Stimulated activated CD8-positive, alpha-beta memory T cell treated with anti-CD3 and anti-CD28 coated beads, Interleukin-4, amount 100 ng/mL, for 4 hours (primary cell): ENCODE measurements around the gene CDC20B.
"Not testable (repeated sequence)": the region's sequence is repeated elsewhere in the genome, so short reads cannot be mapped to it uniquely, and the experiment has no call there.

Source experiments
- DNase-seq, 2 donors: peaks; one replicate each; pipeline ENCODE4 v3.0.0-alpha.2; 2020; ENCODE audit warnings: low read depth in 2 of 2, low spot score in 1 of 2

CDC20B gene

DNA sequence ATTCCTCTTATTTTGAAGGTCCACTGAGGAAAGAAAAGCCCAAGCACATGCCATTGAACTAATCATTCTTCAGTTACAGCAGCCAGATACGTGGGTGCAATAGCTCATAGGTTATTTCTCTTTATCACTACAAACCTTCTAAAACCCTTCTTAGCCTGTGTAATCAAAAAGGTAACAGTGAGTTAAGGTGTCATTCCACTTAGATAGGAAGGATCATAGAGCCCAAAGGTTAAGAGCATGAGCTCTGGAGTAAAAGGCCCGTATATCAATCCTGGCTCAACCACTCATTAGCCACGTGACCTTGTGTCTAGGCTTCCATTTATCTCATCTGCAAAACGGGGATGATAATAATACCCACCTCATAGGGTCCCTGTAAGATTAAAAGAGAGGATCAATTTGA lies 10.3 kb downstream of the CDC20B start:
- DNase-seq, result no peak

DNA sequence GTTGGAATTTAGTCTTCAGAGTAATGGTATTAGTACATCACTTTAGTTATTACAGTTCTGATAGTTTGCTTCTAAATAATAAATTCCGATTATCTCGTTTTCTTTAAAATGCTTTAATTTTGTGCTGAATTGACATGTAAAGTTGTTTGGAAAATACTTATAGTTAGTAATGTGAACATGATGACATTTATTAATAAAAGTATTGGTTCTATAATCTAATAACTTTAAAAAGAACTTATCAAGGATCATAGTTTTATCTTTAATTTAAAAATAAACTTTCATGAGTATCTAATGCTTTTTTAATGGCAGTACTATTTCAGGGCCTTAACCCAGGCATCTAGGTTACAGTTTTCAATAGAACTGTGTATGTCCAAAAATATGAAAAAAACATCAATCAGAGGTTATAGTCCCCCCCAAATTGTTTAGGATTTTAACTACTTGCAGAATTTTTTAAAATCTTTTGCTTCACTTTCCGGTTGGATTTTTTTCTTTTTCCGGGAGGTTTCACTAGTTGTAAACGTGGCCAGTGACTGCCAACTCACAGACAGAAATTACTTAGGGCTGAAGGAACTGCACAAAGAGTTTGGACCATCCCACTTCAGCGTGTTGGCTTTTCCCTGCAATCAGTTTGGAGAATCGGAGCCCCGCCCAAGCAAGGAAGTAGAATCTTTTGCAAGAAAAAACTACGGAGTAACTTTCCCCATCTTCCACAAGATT lies 12.3 kb downstream of the CDC20B start:
- no peak for DNase-seq

DNA sequence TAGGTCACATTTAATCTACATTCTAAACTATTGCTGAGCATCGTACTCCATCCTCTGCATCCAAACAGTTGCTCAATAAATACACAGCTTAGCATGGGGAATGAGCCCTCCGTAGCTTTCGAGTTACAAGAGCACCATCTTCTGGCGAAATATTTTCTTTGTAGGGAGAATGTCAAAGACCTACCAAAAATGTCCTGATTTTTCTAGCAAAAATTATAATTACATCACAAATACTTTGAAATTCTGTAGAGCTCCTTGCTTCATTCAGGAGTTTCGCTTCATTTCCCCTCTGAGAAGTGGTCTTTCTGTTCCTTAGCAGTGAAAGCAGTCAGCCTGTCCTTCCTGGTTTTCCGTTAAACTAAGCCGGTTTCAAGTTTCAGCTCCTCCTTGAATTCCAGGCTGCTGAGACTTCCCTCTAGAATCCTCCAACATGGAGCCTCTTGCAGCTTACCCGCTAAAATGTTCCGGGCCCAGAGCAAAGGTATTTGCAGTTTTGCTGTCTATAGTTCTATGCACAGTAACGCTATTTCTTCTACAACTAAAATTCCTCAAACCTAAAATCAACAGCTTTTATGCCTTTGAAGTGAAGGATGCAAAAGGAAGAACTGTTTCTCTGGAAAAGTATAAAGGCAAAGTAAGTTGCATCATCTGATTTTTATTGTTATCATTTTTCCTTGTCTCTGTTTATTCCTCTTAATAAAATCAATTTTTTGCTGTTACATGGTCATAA lies 13.0 kb downstream of the CDC20B start, which contains the start of gene GPX8:
TSS of gene GPX8 (plus strand) at position 409 of the 730 bp plus-strand sequence. CDS start at position 431, 22 bp downstream.
- DNase-seq, result no peak

DNA sequence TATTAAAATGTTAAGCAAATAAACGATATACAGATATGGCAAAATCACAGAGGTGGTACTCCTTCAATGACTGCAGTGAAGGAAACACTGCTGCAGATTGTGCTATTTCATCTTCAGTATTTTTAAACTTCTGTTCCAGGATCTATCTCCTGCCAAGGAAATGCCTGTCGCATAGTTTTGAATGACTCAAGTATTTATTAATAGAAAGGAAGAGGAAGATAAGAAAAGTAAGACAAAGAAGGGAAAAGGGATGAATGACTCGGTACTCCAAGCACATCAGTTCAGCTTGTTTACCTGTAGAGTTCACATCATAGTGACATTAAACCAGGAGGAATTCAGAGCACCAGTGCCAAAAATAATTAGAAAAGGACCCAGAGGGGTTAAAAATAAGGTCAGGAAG lies 18.1 kb downstream of the CDC20B start:
- no peak for DNase-seq

DNA sequence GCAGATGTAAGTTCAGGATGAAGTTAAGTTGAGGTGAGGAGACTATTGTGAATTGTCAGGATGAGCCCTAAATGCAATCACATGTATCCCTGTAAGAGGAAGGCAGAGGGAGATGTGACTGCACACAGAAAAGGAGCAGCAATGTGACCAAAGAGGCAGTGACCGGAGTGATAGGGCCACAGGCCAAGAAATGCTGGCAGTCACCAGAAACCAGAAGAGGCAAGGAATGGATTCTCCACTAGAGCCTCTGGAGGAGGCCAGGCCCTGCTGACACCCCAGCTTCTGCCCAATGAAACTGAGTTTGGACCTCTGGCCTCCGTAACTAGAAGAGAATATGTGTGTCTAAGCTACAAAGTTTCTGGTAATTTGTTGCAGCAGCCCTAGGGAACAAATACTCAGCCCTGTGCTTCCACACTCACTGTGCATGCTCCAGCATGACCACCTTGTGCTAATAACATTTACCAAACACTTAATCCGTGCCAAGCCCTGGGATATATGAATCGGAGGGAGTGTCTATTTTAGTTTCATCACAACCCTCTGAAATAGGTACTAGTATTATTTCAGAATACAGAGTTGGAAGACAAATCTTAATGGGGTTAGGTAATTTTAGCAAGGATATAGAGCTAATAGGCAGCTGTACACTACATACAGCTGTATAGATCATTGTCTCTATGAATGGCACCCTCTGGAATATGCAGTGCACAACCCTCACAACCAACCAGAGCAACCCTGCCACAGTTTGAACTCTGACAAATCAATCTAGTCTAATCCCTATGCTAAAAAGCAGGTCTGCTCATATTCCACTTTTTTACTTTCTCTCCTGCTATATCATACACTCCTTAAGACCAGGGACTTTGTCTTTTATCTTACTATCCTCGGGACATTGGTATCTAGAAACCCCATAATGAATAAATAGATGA lies 20.8 kb downstream of the CDC20B start:
- DNase-seq, result no peak

DNA sequence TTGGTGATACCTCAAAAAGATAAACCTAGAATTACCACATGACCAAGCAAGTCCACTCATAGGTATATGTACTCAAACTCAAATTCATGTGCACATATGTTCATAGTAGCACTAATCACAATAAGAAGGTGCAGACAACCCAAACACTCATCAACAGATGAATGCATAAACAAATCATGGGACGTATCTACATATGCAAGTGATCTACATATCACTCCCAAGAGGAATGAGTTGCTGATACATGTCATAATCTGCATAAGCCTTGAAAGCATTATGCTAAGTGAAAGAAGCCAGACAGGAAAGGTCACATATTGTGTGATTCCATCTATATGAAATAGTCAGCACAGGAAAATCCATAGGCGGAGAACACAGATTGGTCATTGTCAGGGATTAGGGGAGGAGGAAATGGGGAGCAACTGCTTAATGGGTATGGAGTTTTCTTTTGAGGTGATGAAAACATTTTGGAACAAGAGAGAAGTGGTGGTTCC lies 23.6 kb downstream of the CDC20B start:
- no peak for DNase-seq

DNA sequence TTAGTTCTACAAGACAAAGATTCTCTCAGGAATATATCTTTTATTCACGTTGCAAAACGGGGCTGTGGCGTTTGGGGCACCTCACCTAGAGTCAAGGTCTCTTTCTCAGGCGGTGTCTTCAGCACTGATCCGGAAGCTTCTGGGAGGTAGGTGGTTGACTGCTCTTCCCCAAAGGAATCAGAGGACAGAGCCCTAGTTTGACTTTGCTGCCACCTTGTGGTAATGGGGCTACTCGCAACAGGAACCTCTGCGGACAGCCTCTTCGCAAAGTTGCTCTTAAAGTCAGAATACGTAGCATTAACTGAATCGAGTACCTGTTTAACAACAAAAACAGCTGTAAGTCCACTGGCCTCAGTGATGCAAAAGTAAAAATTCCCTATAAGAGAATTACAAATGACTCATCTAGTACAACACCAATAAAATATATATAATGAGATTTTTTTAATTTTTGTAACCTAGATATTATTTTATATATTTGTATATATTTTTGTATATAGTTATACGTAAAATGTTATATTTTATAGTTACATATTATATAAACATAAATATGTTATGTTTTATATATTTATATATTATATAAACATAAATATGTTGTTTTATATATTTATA lies 26.3 kb downstream of the CDC20B start:
- peak; percentile 59 to 70 for DNase-seq

DNA sequence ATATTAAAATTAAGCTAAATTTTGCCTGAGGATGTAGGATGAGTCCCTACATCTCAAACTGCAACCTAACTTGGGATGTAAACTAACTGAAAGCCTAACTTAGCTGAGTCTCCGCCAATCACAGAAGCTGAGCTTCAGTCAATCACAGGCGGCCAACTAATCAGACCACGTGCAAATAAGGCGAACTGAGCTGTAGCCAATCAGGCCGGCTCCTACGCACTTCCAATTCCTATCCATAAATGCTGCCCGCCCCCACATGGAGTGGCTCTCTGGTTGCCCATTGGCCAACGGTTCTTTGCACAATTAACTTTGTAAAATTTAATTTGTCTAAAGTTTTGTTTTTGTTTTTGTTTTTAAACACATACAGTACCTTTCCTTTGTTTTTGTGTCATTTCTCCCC lies 26.9 kb downstream of the CDC20B start:
- no peak for DNase-seq

DNA sequence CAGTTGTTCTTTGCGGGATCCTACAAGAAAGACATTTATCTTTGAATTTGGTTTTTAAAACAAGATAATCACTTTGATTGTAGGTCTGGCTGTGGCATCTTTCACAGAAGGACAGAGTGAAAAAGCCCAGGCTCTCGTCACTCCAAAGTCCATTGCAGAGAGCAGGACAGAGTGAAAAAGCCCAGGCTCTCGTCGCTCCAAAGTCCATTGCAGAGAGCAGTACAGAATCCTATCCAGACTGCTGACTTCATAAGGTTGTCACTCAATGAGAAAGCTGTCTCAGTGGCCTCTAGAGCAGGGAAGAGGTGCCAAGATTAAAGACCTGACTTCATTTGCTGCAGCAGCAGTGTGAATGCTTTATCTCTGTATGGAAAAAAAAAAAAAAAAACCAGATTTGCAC lies 29.4 kb downstream of the CDC20B start:
- DNase-seq, result no peak

DNA sequence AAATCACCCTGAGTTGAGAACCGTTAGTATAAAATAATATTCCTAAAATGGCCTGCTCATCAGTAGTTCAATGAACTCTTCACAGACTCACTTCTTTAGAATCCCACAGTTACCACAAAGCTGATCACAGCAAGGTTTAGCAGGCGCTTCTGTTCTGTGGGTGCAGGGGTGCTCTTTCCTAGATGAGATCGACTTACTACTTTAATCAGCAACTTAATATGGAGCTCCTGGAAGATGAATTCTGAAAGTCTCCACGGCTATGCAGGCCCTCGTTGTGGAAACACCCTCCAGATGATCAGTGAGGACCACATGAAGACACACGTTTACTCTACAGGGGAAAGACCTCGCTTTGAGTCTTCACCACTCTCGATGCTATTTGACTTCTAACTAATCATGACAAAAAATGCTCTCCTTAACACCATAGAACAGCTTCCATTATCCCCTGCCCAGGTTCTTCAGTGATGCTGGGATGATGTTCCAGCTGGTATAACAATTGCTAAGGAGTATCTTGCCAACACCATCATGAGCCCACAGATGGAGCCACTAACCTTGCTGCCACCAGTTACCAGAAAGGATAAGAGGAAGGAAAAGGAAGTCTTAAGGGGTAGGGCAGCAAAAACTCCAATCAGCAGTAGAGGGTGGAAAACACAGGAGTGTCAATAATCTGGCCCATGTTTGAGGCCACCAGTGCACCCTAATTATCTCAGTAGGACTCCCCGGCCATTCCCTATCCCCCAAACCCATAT lies 30.9 kb downstream of the CDC20B start:
- no peak for DNase-seq

DNA sequence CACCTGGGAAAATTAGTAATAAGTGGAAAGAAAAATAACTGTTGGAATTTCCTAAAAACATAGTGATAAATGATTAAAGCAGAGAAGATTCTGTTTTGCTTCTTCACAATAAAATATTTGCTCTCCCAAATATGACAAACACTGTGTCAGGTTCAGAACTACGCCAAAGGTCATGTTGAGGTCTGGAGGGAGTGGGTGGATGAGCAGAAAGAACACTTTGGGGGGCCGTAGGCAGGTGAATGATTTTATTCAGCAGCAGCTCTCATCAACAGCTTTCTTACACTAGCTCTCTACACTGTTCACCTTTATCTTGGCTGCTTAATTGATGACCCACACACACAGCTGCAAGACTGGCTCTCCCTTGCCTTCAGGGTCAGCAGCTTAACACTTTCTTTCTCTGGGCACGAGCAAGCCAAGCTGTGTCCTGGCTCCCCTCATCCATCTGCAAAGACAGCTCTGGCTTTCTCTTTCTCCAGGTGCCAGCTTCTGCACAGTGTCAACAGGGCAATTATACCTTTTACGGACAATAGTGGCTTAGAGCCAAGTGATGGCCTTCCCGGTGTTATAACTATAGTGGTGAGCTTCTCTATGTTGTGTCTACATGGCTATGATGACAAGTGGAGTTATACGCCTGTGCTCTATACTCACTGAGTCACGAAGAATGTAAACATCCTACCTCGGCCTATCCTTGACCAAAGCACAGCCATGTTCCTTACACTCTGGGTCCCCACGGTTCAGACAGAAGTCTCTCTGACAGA lies 31.9 kb downstream of the CDC20B start:
- DNase-seq, result no peak

DNA sequence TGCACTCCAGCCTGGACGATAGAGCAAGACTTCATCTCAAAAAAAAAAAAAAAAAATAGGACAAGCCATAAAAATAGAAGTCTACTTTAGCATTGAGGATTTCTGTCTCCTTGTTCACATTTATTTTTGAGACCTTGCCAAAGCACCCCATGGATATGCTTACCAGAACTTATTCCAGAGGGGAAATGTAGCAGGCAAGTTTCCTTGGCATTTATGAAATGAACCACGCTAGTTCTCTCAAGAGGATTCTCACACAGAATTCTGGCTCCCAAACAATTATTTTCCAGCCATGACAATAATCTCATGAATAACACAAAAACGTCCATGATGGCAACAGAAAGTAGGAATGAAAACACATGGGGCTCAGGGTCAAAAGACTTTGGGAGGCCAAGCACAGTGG lies 36.5 kb downstream of the CDC20B start:
- no peak for DNase-seq

DNA sequence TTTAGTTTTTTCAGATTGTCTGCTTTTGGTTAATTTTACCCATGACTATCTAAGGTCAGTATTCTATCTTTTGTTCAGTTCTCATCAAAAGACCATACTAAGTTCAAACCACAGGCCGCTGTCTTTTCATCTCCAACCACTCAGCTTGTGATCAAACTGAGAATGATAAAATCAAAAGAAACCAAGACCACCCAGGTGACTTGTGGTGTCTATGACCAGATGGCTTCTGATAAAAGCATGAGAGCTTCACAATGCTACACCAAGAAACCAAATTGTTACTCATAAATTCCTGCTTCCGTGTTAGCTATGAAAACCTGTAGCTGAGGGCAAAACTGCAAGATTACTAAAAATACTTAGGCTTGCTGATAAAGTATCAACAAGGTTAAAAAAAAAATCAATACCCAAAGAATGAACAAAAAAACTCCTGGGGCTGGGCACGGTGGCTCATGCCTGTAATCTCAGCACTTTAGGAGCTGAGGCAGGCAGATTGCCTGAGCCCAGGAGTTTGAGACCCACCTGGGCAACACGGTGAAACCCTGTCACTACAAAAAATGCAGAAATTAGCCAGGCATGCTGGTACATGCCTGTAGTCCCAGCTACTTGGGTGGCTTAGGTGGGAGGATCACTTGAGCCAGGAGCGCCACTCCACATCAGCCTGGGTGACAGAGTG lies 38.8 kb downstream of the CDC20B start:
- DNase-seq, result no peak

DNA sequence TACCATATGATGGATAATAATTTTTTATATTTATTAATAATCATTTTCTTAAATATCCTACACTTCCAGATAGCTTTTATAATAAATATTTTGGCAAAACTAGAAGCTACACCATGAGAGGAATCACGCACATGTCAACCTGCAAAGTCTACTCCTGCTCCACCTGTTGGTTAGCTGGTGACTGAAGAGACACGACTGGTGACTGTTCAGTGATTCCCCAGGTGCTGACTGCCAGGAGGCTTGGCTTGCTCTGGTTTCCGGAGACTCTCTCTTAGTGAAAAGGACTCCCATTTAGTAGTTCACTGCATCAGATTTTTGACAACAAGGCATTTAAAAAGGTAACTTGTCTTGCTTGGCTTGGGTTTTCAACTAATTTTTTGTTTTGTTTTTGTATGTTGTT lies 49.6 kb downstream of the CDC20B start:
- DNase-seq, result no peak

DNA sequence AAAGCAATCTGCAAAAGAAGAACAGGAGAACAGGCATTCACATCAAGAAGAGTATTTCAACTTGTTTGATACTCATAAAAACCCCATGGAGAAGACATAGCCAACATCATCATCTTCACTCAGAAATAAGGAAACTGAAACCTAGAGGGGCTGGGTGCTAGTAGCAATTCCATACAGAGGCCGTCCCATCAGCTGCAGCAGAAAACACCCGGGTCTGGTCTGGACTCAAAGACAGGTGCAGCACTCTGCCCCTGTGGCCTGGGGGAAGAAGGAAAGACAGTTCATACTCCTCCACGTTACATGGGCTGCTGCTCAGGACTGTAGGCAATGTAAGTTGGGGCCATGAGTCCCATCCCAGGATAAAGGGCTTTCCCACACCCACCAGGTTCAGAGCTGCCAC lies 58.9 kb downstream of the CDC20B start:
- no peak for DNase-seq

DNA sequence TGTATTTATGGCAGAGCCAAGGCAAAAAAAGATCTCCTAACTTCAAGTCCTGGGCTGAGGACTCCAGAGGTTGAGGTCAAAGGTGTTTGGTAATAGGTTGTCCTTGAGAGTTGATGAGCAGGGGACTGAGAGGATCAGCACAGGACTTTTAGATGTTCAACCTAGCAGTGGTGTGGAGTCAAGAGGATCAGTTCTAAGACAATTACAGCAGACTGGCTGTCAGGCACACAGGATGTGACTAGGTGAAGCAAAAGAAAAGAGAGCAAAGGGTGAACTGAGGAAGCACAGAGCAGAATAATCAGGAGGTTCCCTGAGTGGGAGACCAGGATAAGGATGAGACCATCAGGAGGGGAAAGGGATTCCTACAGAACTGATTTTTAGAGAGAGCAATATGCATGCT lies 59.6 kb downstream of the CDC20B start:
- DNase-seq, result no peak

DNA sequence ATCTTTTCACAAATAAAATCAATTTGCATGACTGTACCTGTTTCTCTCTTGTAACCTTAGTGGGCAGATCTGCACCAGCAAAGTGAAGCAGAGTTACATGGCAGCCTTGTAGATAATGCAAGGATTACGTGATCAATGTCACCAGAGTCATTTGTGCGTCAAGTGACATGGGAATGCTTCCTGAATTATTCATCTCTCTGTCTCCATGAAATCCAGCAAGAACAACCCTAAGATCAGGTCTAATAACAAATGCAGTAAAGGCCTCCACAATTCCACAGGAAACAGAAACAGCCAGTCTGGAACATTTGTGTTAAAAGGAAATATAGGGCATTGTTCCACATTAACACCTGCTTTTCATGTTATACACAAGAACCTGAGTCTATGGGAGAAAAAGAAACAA lies 62.8 kb downstream of the CDC20B start:
- DNase-seq, result no peak

DNA sequence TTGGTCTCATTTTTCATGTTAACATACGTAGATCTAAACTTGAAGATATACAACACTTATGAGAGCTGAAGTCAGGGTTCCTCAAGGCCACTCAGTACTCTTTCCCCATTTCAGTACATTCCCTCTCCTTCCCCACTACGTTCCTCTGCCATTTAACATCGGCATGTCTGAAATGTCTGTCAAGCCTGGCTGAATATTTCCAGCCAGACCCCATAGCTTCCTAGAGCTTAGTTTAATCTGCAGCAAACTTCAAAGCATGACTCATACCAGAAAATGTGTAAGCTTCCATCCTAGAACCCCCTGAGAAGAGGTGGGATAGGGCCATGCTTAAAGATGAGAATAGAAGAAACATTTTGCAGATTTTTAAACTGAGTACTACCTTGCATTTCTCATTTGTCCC lies 64.3 kb downstream of the CDC20B start:
- DNase-seq, result no peak

DNA sequence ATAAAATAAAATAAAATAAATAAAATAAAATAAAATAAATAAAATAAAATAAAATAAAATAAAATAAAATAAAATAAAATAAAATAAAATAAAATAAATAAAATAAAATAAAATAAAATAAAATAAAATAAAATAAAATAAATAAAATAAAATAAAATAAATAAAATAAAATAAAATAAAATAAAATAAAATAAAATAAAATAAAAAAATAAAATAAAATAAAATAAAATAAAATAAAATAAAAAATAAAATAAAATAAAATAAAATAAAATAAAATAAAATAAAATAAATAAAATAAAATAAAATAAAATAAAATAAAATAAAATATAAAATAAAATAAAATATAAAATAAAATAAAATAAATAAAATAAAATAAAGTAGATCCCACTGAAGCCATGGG lies 67.0 kb downstream of the CDC20B start:
- not testable (repeated sequence) for DNase-seq
